Activated CD8-positive, alpha-beta memory T cell treated with anti-CD3 and anti-CD28 coated beads for 36 hours (primary cell): ENCODE data around the gene LONRF2. TPM values are rescaled to one million over a fixed set of nuclear protein-coding genes. Genes with fewer than 3 reads are reported as not detected.

ENCODE experiments used
- CTCF ChIA-PET: fragments of 350-600 bp; sonication (Branson Sonifier 250); formaldehyde crosslinking; loops from one replicate; lab custom pipeline; 2021; ENCODE audit warnings: antibody characterized with exemption; lab: Charles Lee
- POLR2A ChIA-PET: fragments of 350-600 bp; sonication (Branson Sonifier 250); formaldehyde crosslinking; loops from one replicate; lab custom pipeline; 2021; ENCODE audit warnings: antibody characterized with exemption; lab: Charles Lee
- total RNA-seq, 2 experiments: library from RNA; stranded (reverse); gene quantifications; one replicate each; pipeline ENCODE4 v1.2.3, GENCODE V29; 2021

The LONRF2 gene
- total RNA-seq, 2 experiments from 2014 or later = 0.08 TPM

DNA sequence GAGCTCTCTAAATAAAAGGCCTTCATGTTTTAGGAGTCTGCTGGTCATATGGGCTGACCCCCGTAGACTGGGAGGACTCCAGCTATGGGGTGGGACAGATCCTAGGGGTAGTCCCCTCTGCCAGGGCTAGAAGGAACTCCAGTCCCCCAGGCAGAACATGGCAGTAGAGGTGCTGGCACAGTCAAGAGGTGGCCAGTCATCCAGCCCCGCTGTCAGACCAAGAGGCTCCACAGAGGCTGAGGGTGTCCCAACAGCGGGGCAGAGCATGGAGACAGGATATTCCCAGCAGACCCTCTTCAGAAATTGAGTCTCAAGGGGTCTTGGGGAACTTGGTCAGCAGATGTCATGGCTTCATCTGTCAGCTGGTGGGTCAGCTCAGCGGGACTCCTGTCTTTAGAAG is 76.6 kb downstream of the LONRF2 start:
- ChIA-PET CTCF (interaction anchor here (0.9 to 1.0 kb wide), 2 partner anchors 17 to 686 kb away, joined by 3 to 4 read pairs; no protein-coding TSS in a partner anchor), POLR2A (no interaction called here)

- POLR2A ChIA-PET = no interaction called here
- CTCF ChIA-PET = interaction anchor here (0.9 to 1.0 kb wide), 2 partner anchors 18 to 686 kb away, joined by 3 to 4 read pairs; no protein-coding TSS in a partner anchor
These were observed 77.3 kb downstream of the LONRF2 start for GRCh38 chr2:100244881-100245605.

DNA sequence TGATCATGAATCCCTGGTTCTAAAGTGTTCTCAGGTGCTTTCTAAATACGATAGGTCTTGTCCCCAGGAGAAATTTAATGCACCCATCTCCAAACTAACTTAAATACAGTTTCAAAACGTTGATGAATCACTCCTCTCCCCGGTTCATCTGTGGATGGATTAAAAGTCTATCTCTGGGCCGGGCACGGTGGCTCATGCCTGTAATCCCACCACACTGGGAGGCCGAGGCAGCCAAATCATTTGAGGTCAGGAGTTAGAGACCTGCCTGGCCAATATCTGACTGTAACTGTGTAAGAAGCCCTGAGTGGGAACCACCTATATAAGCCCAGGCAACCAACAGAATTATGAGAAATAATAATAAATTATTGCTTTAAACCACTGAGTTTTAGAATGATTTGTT is 78.7 kb downstream of the LONRF2 start:
- POLR2A ChIA-PET = no interaction called here
- CTCF ChIA-PET = no interaction called here

GRCh38 chr2:100242891-100243619 is 79.2 kb downstream of the LONRF2 start:
- ChIA-PET CTCF (no interaction called here), POLR2A (no interaction called here)

DNA sequence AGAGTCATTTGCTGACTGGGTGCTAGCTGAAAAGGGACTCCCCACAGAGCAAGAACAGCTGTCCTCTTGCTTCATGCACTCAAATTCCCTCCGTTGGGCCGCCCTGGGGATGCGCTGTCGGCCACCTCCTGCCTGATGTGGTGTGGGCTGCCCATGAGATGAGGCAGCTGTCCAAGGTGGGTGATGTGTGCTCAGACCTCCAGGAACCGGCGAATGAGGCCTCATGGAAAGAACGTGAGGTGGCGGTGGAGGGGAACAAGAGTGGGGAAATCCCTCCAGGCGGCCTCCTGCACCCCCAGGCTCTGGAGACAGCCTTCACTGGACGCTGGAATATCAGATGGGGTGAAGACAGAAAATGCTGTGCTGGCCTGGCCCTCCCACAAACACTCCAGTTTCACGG is 79.8 kb downstream of the LONRF2 start:
- CTCF ChIA-PET = no interaction called here
- POLR2A ChIA-PET = no interaction called here

DNA sequence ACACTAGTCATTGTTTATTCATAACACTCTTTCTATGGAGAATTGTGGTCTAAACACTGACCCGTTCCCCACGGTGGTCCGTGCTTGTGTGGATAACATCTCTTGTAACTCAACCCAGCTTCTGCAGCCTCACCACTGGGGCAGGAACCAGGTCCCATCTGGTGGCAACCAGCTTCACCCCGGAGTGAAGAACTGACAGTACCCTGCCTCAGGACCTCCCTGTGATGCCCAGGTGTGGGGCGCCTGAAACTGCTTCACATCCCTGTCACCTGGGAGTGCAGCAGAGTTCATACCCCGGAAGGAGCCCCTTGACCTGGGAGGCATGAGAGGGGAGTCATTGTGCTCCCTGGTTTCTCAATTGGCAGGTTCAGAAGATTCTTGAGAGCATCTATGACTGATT is 81.1 kb downstream of the LONRF2 start:
- POLR2A ChIA-PET = no interaction called here
- CTCF ChIA-PET = no interaction called here

DNA sequence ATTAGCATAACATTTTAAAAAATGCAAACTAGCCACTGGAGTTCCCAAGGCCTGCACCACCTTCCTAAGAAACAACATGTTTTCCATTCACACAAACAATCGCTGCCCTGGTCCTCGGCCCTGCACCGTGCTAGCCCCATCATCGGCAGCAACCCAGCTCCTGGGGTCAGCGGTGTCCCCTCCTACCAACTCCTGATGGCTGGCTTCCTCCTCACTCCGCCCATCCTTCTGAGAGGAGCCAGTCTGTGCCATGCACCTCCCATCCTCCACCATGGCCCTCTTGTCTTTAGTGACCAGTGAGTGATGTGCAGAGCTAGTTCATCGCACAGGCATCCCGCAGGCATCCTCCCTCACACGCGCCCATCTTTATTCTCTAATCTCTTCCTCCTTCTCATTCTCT is 81.9 kb downstream of the LONRF2 start:
- ChIA-PET CTCF (interaction anchor here (0.5 kb wide), 1 partner anchor 131 kb away, joined by 3 read pairs; no protein-coding TSS in a partner anchor), POLR2A (no interaction called here)

DNA sequence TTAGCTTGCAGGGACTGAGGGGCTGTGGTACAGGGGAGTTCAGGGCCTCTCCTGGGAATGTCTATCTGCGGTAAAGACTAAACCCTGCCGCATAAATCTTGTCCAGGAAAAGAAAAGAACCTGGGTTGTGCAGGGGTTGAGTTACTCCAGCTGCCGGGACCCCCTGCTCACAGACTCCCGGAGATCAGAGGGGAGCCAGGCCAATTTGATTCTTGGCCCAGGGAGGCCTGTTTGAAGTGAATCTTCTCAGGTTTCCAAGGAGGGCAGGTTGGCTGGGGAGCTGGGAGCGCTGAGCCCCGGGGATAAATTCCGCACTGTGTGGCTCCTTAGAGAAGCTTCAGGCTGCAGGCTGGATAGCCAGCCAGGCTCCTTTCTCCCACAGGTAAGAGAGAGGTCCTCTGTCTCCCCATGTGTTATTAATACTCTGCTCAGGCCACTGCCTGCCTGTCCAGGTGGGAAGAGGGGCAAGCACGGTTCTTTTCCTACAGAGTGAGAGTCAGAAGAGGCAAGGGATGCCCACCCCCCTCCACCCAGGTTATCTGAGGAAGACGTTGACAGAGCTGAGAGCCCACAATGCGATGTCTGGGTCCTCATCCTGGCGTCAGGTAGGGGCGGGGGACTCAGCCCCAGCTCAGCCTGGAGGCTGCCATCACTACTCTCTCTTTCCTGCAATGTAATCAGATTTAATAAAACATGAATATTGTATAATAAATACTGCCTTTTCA is 82.7 kb downstream of the LONRF2 start:
- POLR2A ChIA-PET = no interaction called here
- CTCF ChIA-PET = interaction anchor here (0.5 kb wide), 1 partner anchor 131 kb away, joined by 3 read pairs; no protein-coding TSS in a partner anchor

GRCh38 chr2:100238471-100238870 is 83.8 kb downstream of the LONRF2 start:
- ChIA-PET POLR2A (no interaction called here), CTCF (interaction anchor here (0.5 kb wide), 1 partner anchor 733 kb away, joined by 3 read pairs; no protein-coding TSS in a partner anchor)

DNA sequence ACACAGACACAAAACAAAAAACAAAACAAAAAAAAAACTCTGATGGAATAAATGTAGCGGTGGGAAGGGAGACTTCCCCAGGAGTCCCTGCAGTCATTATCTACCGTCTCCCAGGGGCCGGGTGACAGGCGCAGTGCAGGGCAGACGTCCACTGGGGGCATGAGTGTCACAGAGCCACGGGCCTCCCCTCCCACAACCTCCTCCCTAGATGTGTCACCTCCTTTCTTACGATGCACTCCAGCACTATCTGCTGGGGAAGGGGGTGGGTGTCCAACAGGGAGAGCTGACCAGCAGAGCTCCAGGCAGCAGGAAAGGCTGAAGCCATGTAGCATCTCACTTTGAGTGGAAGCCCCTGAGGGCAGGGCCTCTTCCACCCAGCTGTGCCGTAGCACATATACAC is 84.5 kb downstream of the LONRF2 start:
- ChIA-PET CTCF (interaction anchor here (0.5 kb wide), 1 partner anchor 732 kb away, joined by 3 read pairs; no protein-coding TSS in a partner anchor), POLR2A (no interaction called here)

DNA sequence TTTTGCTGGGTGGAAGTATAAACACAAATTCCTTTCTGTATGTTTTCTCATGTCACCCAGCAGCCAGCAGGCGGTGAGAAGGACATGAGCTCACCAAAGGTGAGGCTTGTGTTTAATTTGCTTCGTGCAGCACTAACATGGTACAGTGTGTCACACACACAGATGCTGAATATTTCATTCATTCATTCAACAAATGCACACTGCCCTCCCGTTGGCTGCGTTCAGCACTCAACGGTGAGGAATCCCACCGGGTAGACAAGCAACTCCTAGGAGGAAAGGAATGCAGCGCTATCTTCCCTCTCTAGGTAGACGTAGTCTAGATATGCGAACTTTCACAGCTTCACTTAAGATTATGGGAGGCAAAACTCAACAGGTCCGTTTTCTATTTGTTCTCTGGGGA is 85.1 kb downstream of the LONRF2 start:
- CTCF ChIA-PET = no interaction called here
- POLR2A ChIA-PET = no interaction called here

DNA sequence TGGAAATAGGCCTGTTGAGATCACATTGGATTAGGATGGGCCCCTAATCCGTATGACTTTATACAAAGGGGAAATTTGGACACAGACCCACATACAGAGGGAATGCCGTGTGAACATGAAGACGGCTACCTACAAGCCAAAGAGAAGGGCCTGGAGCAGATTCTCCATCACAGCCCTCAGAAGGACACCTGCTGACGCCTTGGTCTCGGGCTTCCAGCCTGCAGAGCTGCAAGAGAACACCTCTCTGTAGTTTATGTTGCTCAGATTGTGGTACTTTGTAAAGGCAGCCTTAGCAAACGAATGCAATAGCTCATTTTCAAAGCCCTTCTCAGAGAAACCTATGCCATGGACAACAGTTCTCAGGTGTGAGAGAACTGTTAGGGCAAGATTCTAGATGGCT is 86.1 kb downstream of the LONRF2 start:
- POLR2A ChIA-PET = no interaction called here
- CTCF ChIA-PET = interaction anchor here (1.4 kb wide), 1 partner anchor 20 kb away, joined by 3 read pairs; no protein-coding TSS in a partner anchor

GRCh38 chr2:100235581-100235980 is 86.7 kb downstream of the LONRF2 start:
- POLR2A ChIA-PET = no interaction called here
- CTCF ChIA-PET = interaction anchor here (1.4 kb wide), 1 partner anchor 20 kb away, joined by 3 read pairs; no protein-coding TSS in a partner anchor

- ChIA-PET CTCF (interaction anchor here (1.4 kb wide), 1 partner anchor 19 kb away, joined by 3 read pairs; no protein-coding TSS in a partner anchor), POLR2A (no interaction called here)
These were observed 87.2 kb downstream of the LONRF2 start for GRCh38 chr2:100235098-100235497.

DNA sequence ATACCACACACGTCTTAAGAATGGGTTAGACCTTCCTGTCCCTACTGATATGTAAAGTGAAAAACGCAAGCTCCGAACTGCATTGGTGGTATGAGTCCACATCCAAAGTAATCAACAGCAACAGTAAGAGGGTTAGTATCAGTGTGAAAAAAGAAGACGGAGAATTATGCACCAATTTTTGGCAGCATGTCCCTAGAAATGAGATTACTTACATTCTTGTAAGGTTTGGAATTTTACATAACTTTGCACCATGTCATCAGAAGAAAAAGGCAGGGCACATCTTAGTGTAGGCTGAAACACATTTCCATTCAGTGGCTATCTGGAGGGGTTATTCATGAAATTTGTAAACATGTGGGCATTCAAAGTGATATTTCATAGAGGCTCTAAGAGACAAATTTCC is 88.2 kb downstream of the LONRF2 start:
- ChIA-PET CTCF (no interaction called here), POLR2A (no interaction called here)

GRCh38 chr2:100233061-100233460 is 89.2 kb downstream of the LONRF2 start:
- CTCF ChIA-PET = no interaction called here
- POLR2A ChIA-PET = no interaction called here

- ChIA-PET POLR2A (no interaction called here), CTCF (no interaction called here)
These were observed 91.5 kb downstream of the LONRF2 start for GRCh38 chr2:100230754-100231153.

DNA sequence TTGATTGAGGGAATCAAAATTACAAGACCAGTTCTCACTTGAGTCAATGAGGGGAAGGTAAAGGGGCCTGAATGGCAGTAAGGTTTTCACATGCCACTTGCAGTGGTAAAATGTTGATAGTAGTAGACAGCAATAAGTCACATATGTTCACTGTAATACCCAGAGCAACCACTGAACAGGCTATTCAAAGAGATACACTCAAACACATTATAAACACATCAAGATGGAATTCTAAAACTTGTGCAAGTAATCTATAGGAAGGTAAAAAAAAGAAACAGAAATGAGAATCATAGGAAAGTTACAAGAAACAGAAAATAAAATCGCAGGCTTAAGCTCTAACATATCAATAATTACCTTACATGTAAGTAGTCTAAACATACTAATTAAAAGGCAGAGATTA is 93.3 kb downstream of the LONRF2 start:
- ChIA-PET POLR2A (no interaction called here), CTCF (interaction anchor here (0.5 kb wide), 1 partner anchor 936 kb away, joined by 3 read pairs; no protein-coding TSS in a partner anchor)

GRCh38 chr2:100228415-100228814 is 93.9 kb downstream of the LONRF2 start:
- ChIA-PET CTCF (no interaction called here), POLR2A (no interaction called here)
